Liver (tissue), 2 donors: ENCODE results near the gene AP1S1.

ENCODE experiments used
- FOXA1 ChIP-seq: IDR thresholded peaks from 2 replicates; pipeline ENCODE4 v1.6.1; 2016; ENCODE audit warnings: antibody characterized with exemption
- TF ChIP-seq, protein P1 (sequence below): fragments of 150-350 bp; IDR thresholded peaks from 2 replicates; pipeline ENCODE4 v1.5.1; 2017; ENCODE audit warnings: improper control_type of control experiment, low read depth, low read length; ENCODE audit not compliant: missing input control
- donor health status: healthy.

DNA sequence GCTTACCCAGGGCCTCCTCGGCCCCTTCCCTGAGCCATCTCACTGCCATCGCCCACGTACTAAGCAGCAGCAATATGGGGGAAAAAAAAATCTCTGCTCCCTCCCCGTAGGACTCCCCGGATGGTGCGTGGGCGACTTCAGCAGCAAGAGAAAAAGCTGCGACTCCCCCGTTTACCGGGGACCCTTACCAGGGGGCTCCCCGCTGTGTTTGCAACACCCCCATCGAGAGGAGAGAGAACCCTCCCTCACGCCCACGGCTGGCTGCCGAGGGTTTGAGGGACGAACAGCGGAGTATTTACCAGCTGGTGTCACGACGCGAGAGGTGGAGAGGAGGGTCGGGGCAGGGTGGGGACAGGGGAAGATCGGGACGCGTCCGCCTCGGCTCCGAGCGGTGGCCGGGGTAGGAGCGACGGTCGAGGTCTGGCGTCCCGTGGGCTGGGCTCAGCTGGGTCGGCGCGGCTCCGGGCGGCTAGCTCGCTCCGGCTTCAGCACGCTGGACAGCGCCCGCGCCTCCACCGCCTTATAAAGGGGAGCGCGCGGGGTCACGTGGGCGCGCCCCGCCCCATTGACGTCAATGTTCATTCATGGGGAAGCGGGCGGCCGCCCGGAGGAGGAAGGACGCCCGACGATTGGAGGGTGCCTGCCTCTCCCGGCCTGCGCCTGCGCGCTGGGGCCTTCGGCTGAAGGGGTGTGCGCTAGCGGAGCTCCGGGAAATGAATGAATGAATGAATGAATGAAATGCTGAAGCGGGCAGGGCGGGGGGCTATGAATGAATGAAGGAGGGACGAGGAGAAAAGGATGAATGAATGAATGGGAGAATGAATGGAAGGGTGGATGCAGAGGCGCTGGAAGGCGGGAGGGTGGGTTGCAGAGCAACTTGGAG, 11.0 kb downstream of the AP1S1 start, which contains the start of gene VGF:
- no peak for TF ChIP-seq FOXA1
- TF ChIP-seq, protein P1, sequence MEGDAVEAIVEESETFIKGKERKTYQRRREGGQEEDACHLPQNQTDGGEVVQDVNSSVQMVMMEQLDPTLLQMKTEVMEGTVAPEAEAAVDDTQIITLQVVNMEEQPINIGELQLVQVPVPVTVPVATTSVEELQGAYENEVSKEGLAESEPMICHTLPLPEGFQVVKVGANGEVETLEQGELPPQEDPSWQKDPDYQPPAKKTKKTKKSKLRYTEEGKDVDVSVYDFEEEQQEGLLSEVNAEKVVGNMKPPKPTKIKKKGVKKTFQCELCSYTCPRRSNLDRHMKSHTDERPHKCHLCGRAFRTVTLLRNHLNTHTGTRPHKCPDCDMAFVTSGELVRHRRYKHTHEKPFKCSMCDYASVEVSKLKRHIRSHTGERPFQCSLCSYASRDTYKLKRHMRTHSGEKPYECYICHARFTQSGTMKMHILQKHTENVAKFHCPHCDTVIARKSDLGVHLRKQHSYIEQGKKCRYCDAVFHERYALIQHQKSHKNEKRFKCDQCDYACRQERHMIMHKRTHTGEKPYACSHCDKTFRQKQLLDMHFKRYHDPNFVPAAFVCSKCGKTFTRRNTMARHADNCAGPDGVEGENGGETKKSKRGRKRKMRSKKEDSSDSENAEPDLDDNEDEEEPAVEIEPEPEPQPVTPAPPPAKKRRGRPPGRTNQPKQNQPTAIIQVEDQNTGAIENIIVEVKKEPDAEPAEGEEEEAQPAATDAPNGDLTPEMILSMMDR, result no peak
